Measurements from ENCODE around the gene MEGF11.

Gene MEGF11

DNA sequence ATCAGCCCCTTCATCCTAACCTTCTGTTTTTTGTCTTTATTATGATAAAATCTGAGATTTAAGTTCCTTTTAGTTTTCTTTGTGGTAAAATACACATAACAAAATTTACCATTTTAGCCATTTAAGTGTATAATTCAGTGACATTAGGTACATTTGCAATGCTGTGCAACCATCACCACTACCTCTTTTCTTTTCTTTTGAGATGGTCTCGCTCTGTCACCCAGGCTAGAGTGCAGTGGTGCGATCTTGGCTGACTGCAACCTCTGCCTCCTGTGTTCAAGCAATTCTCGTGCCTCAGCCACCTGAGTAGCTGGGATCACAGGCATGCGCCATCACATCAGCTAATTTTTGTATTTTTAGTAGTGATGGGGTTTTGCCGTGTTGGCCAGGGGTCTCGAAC lies 390.4 kb downstream of the MEGF11 start:
- Histone ChIP-seq H3K27ac (ENCODE audit: low read length) (no peak overlapping the region), H3K4me3 (ENCODE audit: low read depth in 1 of 2, low read length in 2 of 2) (no peak overlapping the region), H3K4me1 (ENCODE audit: control insufficient read depth in 1 of 2, insufficient read depth in 2 of 2, low read length in 2 of 2) (no peaks in the 10 kb centered on the region), H3K27me3 (ENCODE audit: low read depth, low read length) (no peaks in the 10 kb centered on the region), H3K36me3 (ENCODE audit: control insufficient read depth in 1 of 2, insufficient read depth in 2 of 2, low read length in 2 of 2) (no peaks in the 10 kb centered on the region), H3K9me3 (ENCODE audit: control insufficient read depth in 1 of 2, low read length in 2 of 2) (no peaks in the 10 kb centered on the region)

DNA sequence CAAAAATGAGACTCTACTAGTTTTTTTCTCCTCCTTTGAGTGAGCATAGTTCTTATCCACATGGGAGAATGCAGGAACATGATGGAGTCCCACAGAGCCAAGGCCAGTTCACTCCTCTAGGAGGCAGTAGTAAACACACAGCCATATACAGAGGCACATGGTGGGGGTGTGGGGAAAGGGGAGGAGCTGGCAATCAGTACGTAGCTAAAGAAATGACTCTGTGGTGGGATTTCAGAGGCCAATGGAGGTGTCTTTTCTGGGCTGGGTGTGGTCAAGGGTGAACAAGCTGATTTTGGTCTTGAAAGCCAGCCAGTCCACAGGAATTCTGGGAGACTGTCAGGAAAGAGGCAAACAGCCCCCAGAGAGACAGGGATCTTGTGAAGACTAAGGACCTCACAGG lies 390.9 kb downstream of the MEGF11 start:
- Histone ChIP-seq H3K27me3 (ENCODE audit: low read depth, low read length) (no peaks in the 10 kb centered on the region), H3K9me3 (ENCODE audit: control insufficient read depth in 1 of 2, low read length in 2 of 2) (no peaks in the 10 kb centered on the region), H3K36me3 (ENCODE audit: control insufficient read depth in 1 of 2, insufficient read depth in 2 of 2, low read length in 2 of 2) (no peaks in the 10 kb centered on the region), H3K4me1 (ENCODE audit: control insufficient read depth in 1 of 2, insufficient read depth in 2 of 2, low read length in 2 of 2) (no peaks in the 10 kb centered on the region), H3K27ac (ENCODE audit: low read length) (no peak overlapping the region), H3K4me3 (ENCODE audit: low read depth in 1 of 2, low read length in 2 of 2) (no peak overlapping the region)

DNA sequence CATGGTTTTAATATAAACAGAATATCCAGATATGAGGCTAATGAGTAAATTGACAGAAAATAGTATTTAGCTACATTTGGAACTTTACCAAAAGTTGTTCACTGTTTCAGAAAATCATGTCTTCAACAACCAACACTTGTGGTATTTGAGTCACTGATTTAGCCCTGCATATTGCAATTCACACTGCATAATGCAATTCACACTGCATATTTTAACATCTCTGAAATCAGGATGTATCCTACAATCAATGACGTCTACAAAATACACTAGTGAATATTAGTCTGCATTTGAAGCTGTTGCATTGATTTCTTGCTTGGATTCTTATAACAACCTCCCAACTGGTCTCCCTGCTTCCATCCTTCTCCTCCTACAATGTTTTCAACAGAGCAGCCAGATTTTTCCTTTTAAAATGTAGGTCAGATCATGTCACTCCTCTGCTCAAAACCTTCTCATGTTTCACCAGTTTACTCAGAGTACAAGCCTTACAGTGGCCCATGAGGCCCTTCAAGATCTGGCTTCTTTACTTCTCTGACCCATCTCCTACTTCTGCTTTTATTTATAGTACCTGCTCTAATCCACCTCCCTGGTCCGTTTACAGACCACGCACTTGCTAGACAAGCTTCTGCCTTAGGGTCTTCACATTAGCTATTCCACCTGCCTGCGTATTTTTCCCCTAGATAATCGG lies 395.7 kb downstream of the MEGF11 start:
- no peaks in the 10 kb centered on the region for H3K9me3 ChIP-seq (ENCODE audit: control insufficient read depth in 1 of 2, low read length in 2 of 2)
- H3K27me3 ChIP-seq (ENCODE audit: low read depth, low read length) = no peaks in the 10 kb centered on the region
- H3K4me1 ChIP-seq (ENCODE audit: control insufficient read depth in 1 of 2, insufficient read depth in 2 of 2, low read length in 2 of 2) = no peaks in the 10 kb centered on the region
- H3K36me3 ChIP-seq (ENCODE audit: control insufficient read depth in 1 of 2, insufficient read depth in 2 of 2, low read length in 2 of 2) = no peaks in the 10 kb centered on the region
- H3K4me3 ChIP-seq (ENCODE audit: low read depth in 1 of 2, low read length in 2 of 2) = no peak overlapping the region
- H3K27ac ChIP-seq (ENCODE audit: low read length) = no peak overlapping the region

DNA sequence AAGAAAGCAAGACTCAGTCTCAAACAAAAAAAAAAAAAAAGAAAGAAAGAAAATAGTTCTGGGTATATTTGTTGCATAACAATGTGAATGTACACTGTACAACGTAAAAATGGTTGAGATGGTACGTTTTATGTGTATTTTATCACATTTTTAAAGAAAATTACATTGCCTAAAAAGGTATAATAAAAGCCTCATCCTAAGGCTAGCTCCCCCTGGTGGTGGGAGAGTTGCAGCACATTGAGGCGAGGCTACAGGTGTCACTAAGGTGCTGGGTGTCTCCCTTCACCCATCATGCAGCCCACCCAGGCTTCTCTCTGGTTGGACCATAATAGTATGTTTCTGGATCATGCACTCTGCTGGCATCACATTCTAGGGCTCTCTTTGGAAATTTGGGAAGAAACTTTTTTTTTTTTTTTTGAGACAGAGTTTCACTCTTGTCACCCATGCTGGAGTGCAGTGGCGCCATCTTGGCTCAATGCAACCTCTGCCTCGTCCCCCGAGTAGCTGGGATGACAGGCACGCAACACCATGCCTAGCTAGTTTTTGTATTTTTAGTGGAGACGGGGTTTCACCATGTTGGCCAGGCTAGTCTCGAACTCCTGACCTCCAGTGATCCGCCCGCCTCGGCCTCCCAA lies 396.6 kb downstream of the MEGF11 start:
- H3K4me3 ChIP-seq (ENCODE audit: low read depth in 1 of 2, low read length in 2 of 2) = no peak overlapping the region
- no peaks in the 10 kb centered on the region for H3K27me3 ChIP-seq (ENCODE audit: low read depth, low read length)
- H3K36me3 ChIP-seq (ENCODE audit: control insufficient read depth in 1 of 2, insufficient read depth in 2 of 2, low read length in 2 of 2) = no peaks in the 10 kb centered on the region
- H3K27ac ChIP-seq (ENCODE audit: low read length) = no peak overlapping the region
- H3K4me1 ChIP-seq (ENCODE audit: control insufficient read depth in 1 of 2, insufficient read depth in 2 of 2, low read length in 2 of 2) = no peaks in the 10 kb centered on the region
- H3K9me3 ChIP-seq (ENCODE audit: control insufficient read depth in 1 of 2, low read length in 2 of 2) = no peaks in the 10 kb centered on the region

DNA sequence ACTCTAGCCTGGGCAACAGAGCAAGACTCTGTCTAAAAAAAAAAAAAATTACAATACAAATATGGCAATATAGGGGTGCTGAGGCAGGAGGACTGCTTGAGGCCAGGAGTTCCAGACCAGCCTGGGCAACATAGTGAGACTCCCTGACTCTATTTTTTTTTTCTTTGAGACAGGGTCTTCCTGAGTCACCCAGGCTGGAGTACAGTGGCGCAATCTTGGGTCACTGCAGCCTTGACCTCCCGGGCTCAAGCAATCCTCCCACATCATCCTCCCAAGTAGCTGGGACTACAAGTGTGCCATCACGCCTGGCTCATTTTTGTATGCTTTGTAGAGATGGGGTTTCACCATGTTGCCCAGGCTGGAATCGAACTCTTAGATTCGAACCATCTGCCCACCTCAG lies 401.6 kb downstream of the MEGF11 start:
- no peak overlapping the region for H3K4me3 ChIP-seq (ENCODE audit: low read depth in 1 of 2, low read length in 2 of 2)
- no peaks in the 10 kb centered on the region for H3K4me1 ChIP-seq (ENCODE audit: control insufficient read depth in 1 of 2, insufficient read depth in 2 of 2, low read length in 2 of 2)
- no peaks in the 10 kb centered on the region for H3K9me3 ChIP-seq (ENCODE audit: control insufficient read depth in 1 of 2, low read length in 2 of 2)
- H3K27me3 ChIP-seq (ENCODE audit: low read depth, low read length) = no peaks in the 10 kb centered on the region
- H3K36me3 ChIP-seq (ENCODE audit: control insufficient read depth in 1 of 2, insufficient read depth in 2 of 2, low read length in 2 of 2) = no peaks in the 10 kb centered on the region
- H3K27ac ChIP-seq (ENCODE audit: low read length) = no peak overlapping the region

DNA sequence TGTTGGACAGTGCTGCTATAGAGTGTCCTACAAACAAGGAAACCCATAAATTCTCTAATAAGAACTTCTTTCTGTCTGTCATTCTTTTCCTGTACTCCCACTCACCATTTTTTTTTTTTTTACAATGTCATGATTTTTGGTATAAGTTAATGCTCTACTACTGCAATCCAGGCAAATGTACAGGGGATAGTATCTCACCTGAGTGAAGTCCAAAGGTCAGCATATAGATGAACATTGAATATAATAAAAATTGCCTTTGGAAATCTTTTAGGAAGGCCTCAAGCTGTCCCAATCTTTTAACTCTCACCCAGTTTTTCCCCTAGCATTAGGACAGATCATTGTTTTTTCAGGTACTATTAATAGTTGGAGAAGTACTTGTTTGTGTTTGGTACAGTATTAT lies 405.6 kb downstream of the MEGF11 start:
- no peaks in the 10 kb centered on the region for H3K9me3 ChIP-seq (ENCODE audit: control insufficient read depth in 1 of 2, low read length in 2 of 2)
- no peak overlapping the region for H3K27ac ChIP-seq (ENCODE audit: low read length)
- no peaks in the 10 kb centered on the region for H3K36me3 ChIP-seq (ENCODE audit: control insufficient read depth in 1 of 2, insufficient read depth in 2 of 2, low read length in 2 of 2)
- no peaks in the 10 kb centered on the region for H3K27me3 ChIP-seq (ENCODE audit: low read depth, low read length)
- no peaks in the 10 kb centered on the region for H3K4me1 ChIP-seq (ENCODE audit: control insufficient read depth in 1 of 2, insufficient read depth in 2 of 2, low read length in 2 of 2)
- no peak overlapping the region for H3K4me3 ChIP-seq (ENCODE audit: low read depth in 1 of 2, low read length in 2 of 2)

DNA sequence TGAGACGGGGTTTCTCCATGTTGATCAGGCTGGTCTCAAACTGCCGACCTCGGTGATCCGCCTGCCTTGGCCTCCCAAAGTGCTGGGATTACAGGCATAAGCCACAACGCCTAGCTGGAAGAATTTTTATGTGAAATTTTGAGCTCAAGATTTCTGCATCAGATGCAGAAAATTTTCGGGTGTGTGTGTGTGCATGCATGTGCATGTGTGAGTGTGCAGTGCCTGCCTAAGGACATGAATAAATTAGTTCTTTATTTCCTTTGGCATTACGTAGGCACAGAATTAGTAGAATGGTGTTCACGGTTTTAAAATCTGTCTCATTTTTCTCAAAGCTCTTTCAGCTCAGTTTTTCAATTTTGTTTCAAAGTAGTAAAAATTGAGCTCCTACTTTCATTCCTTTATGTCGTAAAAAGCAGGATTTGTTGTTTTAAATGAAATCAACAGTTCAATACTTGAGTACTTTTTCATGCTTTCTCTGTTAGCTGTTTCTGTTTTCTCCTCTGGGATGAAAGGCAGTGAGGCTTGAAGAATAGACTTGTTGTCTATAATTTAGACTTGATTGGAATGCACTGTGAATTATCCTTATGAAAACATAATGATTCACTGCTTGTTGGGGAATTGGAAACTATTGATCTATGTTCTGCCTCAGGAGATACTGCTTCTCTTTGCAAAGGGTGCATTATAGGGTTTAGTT lies 407.6 kb downstream of the MEGF11 start:
- no peaks in the 10 kb centered on the region for H3K27me3 ChIP-seq (ENCODE audit: low read depth, low read length)
- H3K4me3 ChIP-seq (ENCODE audit: low read depth in 1 of 2, low read length in 2 of 2) = no peak overlapping the region
- H3K4me1 ChIP-seq (ENCODE audit: control insufficient read depth in 1 of 2, insufficient read depth in 2 of 2, low read length in 2 of 2) = no peaks in the 10 kb centered on the region
- H3K27ac ChIP-seq (ENCODE audit: low read length) = no peak overlapping the region
- H3K36me3 ChIP-seq (ENCODE audit: control insufficient read depth in 1 of 2, insufficient read depth in 2 of 2, low read length in 2 of 2) = no peaks in the 10 kb centered on the region
- no peaks in the 10 kb centered on the region for H3K9me3 ChIP-seq (ENCODE audit: control insufficient read depth in 1 of 2, low read length in 2 of 2)
